ENCODE measurements around the gene DCN.

Gene DCN

DNA sequence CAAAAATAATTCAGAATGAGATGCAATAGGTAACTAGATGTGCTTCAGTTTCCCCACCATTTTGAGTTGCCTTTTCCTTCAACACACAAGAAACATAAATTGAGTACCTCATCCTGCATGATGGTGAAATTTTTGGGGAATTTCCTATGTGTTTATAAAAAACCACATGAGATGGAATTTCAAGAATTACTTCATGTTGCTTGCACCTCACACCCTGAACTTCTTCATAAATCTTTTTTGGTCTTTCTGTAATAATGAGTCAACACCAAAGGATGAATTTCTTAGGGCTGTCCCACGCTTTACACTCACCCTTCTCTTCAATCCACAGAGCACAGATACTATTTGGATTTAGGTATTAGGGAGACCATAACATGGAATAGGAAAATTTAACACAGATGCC is 48.7 kb downstream of the DCN start:
- no peak for DNase-seq (ENCODE audit: low read depth)

DNA sequence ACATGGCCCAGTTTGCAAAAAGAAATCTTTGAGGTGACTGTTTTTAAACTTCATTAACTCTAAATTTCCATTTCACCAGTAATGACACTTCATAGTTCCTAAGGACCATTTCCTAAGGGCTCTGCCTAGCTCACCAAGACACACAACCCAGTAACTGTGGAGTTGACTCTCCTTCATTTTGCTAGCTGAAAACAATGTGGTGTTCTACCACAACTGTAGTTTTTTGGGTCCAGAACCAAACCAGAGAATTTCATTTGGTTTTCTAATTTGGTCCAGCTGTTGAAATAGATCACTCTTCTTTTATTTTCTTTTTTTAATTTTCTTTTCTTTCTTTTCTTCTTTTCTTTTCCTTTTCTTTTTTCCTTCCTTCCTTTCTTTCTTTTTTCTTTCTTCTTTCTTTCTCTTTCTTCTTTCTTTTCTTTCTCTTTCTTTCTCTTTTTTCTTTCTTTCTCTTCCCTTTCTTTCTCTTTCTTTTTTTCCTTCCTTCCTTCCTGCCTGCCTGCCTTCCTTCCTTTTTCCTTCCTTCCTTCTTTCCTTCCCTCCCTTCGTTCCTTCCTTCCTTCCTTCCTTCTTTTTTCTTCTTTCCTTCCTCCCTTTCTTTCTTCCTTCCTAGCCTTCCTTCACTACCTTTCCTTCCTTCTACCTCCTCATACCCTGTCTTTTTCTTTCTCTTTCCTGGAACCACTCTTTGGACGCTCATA is 52.8 kb downstream of the DCN start:
- no peak for DNase-seq (ENCODE audit: low read depth)

DNA sequence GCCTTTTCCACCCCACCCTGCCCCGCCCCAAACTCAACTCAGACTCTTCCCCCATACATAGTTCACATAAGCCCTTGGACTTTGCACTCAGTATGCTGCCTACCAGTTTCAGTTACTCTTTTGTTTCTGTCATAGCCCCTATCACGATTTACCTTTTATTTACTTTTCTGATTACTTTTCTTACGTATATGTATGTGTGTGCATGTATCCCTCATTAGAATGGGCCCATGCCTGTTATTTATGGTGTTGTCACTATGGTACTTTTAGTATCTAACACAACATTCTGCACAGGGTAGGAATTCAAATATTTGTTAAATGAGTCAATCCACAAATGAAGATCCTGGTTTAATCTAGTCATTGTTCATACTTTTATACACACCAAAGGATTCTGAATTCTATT is 54.9 kb downstream of the DCN start:
- DNase-seq (ENCODE audit: low read depth), result no peak

DNA sequence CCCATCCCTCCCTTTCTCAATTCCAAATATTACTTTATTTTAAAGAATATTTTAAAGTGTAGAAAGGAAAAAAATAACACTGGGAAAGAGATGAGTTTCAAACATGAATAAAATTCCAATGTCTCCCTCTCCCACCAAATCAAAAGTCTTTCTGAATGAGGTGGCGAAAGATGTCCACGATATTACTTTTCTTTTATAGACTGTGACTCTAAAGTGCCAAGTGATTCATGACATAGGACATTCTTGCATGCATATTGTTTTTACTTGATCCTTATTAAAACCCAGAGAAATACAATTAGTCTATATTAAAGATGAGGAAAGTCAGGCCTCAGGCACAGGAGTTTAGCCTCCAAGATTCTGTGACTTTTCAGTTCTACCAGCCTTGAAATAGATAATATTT is 55.3 kb downstream of the DCN start:
- DNase-seq (ENCODE audit: low read depth), result no peak

DNA sequence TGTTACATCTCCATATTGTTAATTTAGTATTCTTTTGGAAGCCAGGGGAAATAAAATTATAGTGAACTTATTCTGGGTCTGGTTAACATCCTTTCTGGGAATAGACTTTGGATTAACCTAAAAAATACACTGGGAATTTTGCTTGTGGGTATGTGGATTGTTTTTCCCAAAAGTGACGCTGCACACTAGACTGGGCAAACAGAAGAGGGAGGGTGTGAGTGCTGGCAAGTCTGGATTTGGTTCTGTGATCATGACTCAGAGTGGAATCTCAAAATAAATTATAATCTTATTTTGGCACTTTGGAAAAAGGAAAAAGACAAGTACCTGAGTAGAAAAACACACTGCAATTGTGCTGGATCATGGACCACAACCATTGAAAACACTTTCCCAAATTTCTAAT is 56.1 kb downstream of the DCN start:
- no peak for DNase-seq (ENCODE audit: low read depth)

DNA sequence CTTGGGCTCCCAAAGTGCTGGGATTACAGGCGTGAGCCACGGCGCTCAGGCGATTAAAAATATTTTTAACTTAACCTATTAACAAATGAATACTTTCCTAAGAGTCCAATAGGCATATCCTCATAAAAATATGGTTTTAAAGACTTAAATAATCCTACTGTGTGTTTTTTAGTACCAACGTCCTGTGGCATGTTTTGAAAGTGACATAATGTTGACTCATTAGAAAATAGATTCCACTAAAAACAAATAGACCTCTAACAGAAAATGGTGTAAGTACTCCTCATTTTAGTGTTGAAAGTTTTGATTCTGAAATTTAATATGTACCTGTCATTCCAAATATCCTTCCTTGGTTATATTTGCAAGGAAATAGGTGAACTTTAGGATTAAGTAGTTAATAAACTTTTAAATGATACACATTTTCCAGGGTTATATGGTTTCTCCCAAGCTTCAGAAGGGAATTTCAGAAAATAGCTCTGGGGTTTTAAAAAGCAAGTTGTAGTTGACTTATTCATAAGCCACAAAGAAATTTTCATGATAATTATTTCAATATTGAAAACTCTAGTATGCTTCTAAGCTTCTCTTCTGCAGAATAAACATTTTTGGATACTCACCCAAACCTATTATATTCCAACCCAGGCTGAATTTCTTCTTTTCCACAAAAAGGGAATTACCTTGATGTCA is 59.2 kb downstream of the DCN start:
- no peak for DNase-seq (ENCODE audit: low read depth)

DNA sequence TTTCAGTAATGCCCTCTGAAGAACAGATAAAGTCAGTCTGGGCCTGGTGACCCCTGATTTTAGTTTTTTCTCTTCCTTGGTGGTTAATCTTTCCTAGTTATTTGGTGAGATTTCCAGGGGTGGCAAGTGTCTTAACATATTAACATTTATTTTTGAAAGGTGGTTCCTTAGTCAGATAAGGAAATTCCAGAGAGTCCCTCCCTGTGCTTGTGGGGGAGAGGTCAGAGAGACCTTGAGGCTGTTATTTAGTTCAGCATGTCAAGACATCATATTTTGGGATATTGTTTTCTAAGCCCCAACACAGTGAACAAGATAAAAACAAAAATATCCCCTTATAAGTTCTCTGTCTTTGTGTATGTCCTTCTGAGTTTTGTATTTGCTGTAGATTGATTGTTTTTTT is 61.8 kb downstream of the DCN start:
- no peak for DNase-seq (ENCODE audit: low read depth)

DNA sequence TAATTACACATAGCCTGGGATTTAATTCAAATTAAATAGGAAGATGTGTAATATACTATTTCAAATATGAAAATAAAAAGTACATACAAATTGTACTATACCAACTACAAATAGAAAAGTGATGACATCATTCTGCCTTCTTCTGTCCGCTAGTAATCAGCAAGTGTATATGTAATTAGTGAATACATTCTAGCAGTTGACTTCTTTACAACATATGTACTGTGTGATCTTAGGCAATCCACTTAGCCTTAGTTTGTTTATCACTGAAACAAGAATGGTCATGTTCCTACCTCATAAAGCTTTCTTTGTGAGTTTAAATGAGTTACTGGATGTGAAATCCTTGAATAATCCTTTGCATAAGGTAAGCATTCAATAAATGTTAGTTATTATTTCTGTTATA is 63.5 kb downstream of the DCN start:
- DNase-seq (ENCODE audit: low read depth), result no peak

DNA sequence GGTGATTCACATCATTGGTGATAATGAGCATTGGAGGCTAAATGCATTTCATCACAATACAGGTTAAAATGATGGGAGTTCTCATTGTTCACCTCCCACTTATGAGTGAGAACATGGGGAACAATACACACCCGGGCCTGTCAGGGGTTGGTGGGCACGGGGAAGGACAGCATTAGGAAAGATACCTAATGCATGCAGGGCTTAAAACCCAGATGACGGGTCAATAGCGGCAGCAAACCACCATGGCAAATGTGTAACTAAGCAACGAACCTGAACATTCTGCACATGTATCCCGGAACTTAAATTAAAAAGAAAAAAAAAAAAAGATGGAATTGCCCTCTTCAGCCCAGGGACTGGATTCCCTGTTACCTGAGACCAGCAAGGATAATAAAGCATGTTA is 69.0 kb downstream of the DCN start:
- no peak for DNase-seq (ENCODE audit: low read depth)

DNA sequence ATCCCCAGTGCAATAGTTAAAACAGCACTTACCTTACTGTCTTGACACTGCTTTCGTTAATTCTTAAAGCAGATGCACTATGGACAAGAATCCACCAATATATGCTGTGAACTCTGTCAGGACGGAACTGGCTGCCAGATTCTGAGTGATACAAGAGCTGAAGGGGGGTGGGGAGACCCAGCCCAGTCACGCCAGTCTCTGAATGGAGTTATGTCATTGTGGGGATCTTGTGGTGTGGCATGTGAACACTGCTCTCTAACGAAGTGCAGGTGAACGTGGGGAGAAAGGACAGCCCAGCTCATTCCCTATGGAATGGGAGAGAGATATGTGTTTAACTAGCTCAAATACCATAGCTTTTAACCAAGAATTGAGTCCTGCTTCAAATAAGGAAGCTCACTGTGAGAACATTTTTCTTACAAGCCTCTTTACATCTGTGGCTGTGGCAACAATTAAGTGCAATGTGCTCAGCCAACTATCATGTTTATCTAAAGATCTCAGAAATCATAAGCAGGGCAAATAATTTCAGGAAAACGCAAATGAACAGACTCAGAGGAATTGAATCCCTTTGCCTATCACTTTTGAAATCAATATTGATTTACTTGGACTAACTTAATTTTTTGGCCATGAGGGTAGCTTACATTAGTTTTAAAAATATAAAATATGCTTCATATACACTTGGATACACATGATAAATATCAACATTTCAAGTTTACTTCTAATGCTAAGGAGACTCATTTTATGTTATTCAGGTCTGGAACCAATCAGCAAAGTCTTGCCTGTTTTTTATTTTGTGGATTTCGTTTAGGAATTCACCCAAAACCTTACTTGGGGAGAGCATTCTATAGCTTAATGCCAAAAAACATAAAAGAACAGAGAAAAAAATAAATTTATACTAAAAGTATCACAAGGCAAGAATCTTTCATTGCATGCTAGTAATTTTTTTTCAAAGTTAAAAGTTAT is 71.0 kb downstream of the DCN start, which contains the start of gene LUM:
Gene LUM (minus strand): TSS at position 129 of the 960 bp plus-strand sequence. CDS start 2,515 bp downstream, outside the sequence.
- DNase-seq (ENCODE audit: low read depth), result no peak

DNA sequence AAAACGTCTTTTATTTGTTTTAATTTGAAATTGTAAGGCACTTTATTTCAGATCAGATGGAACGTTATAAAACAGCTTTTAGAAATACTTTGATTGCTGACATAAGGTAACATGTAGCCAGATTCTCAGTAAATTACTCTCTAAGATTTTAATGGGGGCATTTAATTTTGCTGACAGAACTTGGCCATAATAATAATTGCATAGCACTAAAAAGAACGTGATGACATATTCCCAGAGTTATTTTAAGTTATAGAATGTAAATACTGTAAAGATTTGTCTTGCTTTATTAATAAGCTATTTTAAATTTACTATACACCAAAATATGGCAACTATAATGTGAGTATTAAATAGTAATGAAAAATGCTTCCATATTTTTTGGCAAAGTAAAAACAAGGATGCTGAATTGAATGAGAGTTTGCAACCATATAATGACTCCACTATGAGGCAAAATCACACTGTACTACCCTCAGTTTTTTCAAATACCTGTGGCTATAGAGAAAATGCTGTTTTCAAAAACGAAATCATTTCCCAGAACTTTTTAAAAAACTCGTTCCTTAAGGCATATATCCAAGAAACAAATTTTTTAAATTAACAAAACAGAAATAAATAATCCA is 72.2 kb downstream of the DCN start:
- DNase-seq (ENCODE audit: low read depth), result no peak

DNA sequence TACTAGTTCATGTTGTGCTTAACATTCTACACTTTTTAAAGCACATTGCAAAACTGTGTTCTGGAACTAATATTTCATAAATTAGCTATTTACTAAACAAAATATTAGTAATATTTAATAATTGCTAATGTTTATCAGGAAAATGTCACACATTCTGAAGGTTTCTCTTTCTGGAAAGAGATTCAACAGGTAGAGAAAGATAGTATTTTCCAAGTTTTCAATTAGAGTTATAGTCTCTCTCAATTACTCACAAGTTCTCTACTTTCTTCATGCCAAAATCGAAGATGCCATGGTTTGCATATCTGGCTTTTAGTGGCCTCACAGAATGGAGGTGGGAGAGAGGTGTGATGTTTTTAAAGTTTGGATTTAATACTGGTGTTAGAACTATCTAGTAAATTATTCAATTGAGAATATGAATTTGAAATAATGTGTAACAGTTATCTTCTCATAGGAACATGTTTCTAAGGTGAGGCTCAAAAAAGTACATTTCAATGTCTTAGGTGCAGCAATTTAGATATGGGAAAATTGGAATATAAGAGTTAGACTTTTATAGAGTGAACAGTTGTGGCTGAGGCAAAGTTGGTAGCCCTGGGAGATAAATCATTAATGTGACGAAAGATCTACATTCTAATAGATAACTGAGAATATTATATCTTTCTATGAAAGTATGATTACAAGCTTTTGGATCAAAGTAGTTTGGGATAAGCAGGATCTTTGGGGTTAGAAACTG is 72.9 kb downstream of the DCN start:
- no peak for DNase-seq (ENCODE audit: low read depth)

DNA sequence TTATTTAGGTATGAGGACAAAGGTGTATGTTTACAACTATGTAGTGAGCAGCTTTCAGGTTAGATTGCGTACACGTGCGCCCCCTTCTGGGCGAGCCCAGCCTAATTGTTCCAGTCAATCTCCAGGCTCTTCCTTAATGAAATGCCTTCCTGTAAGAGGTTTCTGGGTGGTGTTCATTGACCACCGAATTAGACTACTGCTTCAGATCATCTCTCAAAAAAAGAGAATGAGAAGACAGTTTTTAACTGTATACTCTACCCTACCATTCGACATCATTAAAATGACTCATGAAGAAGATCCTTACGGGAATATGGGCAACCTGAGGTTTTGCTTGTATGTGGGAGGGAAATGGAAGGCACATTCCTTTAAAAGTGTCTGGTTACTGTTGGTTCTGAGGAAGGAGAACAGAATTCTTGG is 73.5 kb downstream of the DCN start:
- DNase-seq (ENCODE audit: low read depth), result peak; percentile 3

DNA sequence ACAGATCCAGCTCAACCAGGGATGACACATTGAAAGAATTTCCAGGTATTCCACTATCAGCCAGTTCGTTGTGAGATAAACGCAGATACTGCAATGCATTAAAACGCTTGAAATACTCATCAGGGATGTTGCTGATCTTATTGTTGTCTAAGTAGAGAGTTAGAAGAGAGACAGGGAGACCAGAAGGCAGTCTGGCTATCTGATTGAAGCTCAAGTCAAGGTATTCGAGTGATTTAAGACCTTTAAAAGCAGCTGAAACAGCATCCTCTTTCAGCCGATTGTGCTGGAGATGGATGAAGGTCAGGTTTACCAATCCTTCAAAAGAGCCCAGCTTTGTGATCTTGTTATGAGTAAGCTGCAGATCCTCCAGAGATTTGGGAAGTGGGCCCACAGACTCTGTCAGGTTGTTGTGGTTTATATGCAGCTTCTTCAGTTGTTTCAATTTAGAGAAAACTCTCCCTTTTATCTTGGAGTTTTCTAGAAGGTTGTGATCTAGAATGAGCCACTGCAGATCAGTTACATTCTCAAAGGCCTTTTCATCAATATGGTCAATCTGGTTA is 74.3 kb downstream of the DCN start:
- no peak for DNase-seq (ENCODE audit: low read depth)

DNA sequence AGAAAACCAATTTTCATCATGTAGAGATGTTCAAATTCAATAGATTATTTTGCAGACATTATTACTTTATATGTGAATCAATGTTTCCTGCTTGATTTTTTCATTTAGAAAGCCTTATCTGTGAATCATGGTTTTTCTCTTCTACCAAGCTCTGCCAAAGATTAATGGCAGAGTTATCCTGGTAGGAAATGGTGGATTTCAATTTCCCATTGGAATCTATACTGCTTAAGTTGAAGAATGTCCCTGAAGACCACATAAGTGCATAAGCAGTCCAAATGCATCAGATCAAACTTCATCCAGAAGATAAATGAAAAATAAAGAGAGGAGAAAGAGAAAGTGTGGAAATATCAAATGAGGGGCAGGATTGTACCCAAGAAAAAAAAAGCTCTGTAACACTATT is 76.3 kb downstream of the DCN start:
- no peak for DNase-seq (ENCODE audit: low read depth)

DNA sequence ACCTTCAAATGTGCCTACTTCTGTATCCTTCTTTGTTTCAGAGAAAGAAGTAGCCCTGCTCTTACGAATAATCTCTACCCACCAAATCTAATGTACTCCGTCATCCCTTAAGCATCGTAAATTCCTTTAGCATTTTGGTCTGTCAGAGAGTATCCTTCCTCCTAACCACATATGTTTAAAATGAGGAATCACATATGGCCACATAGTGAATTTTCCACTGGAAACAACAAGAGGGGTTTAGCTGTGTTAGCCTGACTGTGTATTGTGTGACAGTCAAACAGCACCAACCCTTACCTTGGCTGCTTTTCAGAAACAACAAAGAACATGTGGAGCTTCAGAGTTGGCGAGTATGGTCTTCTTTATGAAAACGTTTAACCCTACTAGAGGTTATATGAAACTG is 76.8 kb downstream of the DCN start:
- no peak for DNase-seq (ENCODE audit: low read depth)

DNA sequence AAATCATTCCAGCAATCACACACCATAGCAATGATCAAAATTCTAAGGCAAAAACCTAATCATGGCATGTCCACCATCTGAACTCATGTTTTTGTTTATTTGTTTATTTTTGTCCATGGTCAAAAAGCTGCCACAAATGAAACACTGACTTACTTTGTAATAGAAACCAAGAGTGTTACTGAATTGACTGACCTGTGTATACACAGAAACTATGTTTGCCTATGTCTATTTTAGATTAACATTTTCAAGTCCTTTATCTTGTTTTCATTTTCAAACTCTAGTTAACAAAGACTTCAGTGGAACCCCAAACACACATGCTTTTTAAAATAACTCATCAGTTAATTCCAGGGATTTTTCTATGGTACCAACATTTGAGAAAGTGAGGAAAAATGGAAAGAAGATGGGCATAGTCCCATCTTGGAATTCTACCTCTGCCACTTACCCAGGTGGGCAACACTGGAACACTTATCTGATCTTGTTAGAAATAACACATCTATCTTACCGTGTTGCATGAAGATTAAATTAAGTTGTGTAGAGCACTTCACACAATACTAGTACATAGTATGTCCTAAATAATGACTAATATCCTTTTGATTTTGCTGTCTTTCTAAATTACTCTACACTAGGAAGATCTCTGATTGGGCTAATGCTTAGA is 77.7 kb downstream of the DCN start:
- no peak for DNase-seq (ENCODE audit: low read depth)

DNA sequence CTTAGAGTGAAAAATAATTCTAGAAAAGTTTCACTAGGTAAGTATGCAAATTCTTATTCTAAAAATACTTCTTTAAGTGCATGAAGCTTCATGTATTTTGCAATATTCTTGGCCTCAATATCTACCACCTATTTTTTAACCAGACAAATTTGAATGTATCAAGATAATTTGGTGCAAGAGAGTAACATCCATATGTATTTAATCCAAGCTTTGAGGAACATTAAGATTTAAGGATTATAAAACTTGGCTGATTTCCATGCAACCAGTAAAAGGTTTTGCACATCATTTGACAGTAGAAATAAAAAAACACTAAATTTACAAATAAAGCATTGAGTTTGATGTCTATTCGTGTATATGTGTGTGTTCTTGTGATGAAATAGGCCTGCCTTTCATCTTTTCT is 79.0 kb downstream of the DCN start:
- DNase-seq (ENCODE audit: low read depth), result no peak

DNA sequence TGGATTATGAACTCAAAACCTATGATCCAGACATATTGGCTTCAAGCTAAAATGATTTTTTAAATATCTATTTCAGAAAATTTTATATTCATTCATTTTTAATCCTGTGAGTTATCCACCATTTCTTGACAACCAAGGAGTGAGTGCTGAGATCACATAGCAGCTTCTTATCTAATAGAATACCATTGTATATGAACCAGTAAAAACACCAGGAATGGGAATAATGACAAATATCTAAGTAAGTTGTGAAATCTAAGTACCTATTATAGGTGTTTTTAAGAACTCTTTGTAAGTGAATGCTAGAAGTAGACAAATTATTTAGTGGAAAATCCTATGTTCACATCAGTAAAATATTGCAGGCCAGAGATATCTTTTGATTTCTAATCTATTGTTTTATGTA is 79.5 kb downstream of the DCN start:
- DNase-seq (ENCODE audit: low read depth), result no peak

DNA sequence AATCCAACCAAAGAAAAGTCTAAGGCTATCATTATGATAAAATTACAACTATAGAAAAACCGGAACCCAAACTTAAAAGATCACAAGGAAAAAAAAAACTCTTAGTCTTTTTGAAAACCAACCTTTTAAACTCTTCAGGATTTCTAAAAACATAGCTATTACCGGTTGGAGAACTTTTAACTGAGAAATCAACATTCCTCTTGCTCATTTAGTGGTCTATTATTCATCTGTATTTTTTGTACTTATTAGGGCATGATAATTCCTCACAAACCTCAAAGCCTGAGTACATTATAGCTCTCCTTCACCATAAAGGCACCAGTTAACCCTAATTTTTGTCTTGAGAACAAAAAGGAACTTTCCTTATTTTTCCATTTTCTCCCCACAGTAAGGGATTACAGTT is 81.7 kb downstream of the DCN start:
- DNase-seq (ENCODE audit: low read depth), result no peak

DNA sequence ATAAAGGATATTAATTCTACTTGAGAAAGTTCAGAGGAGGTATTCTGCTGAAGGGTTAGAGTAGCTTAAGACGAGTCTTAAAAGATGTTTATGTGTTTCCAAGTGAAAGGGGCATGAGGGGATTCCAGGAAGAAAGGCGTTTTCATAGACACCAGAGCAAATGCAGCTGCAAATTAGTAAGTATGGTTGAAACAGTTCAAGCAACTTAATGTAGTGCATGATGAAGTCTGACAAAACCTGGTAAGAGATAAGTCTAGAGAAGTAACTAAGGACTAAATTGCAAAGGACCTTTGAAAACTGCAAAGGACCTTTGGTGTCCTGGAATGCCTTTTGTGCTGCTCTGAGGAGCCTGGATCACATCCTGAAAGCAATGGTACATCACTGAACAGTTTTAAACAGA is 82.8 kb downstream of the DCN start:
- no peak for DNase-seq (ENCODE audit: low read depth)
